Smooth muscle cell of the brain vasculature (primary cell): ENCODE data around the gene BCL2L13.
"Not testable (repeated sequence)": the region's sequence is repeated elsewhere in the genome, so short reads cannot be mapped to it uniquely, and the experiment has no call there.

Experiments
- DNase-seq: peaks from one replicate; pipeline ENCODE4 v3.0.0-alpha.2; 2012; ENCODE audit warnings: low read depth, low spot score

Gene BCL2L13

DNA sequence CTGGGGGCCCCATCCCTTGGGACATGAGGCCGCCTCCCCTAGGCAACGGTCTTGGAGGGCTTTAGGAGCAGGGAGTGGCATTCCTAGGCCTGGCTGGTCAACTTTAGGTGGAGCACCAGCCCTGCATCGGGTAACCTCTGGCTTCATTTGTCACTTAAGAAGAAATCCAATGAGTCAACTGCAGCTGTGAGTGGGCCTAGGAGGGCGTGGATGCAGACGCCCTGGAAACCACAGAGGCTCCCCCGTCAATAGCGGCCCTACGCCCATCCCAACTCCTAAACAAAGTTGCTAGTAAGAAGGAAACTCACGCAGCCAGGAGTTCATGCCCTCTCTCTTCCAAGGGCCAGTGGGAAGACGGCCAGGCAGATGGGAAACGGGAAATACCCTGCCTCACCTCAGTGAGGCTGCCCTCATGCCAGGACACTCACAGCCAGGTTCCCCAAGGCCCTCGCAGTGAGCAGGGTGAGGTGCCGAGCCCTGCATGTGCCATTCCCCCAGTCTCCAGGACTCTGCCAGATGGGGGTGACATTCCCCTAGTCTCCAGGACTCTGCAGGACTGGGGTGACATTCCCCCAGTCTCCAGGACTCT lies 114.9 kb downstream of the BCL2L13 start:
- no peak for DNase-seq

DNA sequence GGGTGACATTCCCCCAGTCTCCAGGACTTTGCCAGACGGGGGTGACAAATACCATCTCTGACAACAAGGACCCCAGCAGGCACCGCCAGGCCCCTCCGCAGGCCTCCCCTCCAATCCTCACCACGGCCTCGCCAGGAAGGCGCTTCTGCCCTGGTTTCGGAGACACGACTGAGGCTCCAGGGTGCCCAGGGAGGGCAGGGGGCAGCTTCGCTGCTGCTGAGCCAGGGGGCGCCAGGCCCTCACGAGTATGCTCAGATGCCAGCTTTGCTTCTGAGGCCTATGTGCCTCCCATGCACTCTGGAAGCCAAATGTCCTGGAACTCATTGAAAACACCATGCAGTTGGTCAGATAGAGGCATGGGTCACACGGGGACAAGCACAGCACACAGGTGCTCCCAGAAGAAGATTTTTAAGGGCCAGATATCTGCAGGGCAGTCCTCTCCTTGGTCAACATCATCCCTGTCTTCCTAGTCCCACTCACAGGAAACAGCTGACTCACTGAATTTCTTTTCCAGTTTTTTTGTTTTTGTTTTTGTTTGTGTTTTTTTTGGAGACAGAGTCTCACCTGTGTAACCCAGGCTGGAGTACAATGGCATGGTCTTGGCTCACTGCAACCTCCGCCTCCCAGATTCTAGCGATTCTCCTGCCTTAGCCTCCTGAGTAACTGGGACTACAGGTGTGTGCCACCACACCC lies 115.8 kb downstream of the BCL2L13 start:
- no peak for DNase-seq

DNA sequence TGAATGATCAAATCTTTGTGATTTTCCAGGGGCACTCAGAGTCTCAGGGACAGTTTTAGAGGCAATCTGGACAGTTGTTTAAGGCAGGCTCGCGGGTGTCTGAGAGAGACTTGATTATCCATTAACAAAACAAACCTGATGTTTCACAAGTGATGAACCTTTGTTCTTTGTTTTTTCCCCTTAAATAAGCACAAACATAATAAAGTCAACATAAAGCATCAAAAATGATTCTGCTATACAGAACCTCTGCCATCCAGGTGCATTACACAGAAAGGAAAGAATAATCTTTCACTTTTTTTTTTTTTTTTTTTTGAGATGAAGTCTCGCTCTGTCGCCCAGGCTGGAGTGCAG lies 122.6 kb downstream of the BCL2L13 start:
- no peak for DNase-seq

- DNase-seq, result not testable (repeated sequence)
These were observed 124.9 kb downstream of the BCL2L13 start for GRCh38 chr22:17763442-17763841.

DNA sequence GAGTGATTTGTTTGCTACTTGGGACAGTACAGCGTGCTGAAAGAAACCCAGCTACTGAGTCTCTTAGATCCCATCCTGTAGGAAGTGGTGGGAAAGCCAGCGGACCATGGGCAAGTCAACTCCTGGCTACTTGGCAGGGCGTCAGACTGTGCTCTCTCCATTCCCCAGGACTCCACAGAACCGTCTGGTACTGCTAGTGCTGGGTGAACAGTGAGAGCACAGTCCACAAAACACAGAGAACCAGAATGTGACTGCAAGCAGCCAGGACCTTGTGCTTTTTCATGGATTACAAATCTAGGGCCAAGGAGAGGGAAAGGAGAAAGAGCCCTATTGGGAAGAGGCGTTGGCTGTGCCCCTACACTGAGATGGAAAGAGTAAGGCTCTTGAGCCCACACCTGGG lies 125.5 kb downstream of the BCL2L13 start:
- DNase-seq, result no peak

- not testable (repeated sequence) for DNase-seq
These were observed 126.3 kb downstream of the BCL2L13 start for GRCh38 chr22:17764852-17765251.

GRCh38 chr22:17767233-17768065 lies 128.9 kb downstream of the BCL2L13 start:
- DNase-seq, result no peak

DNA sequence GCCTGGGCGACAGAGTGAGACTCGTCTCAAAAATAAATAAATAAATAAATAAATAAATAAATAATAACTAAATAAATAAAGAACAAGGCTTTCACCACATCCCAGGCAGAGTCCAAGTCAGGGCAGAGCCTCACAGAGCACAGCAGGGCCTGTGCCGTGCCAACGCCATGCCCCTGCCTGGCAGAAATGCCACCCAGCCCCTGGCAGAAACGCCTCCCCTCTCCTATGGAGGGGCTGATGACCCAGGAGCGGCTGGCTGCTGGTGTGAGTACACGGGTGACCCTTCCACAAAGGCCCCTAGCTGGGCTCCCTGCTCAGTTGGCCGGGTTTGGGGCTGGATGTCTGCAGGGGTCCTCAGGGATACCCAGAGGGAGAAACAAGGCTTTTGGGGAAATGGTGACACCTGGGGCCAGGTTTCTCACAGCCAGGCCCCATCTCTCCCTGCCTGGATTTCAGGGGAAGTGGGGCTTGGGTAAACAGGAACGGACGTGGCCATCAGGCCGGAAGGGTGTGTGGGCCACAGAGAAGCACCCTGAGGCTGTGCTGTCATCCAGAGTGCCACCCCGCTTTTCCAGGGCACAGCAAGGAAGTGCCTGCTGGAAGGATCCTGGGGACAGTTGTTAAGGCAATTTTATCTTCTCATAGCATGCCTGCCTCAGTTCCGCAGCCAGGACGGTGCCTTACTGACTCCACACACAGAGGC lies 130.6 kb downstream of the BCL2L13 start:
- no peak for DNase-seq

DNA sequence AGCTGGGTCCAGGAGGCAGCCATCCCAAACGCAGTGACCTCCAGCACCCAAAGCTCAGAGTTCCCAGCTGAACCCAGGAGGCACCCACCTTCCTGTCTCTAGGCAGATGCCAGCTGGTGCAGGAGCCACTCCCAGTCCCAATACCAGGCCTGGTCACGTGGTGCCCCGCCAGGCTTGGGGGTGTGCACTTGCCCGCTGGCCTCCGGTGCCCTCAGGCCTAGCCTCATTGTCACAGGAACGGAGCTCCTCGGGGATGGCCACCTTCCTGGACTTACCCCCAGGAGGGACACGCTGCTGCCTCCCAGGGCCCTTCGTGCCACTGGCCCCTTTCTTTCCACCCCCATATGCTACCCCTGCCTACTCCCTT lies 131.1 kb downstream of the BCL2L13 start:
- no peak for DNase-seq

- no peak for DNase-seq
These were observed 131.9 kb downstream of the BCL2L13 start for GRCh38 chr22:17770180-17771077.

- no peak for DNase-seq
These were observed 133.8 kb downstream of the BCL2L13 start for GRCh38 chr22:17772249-17772957.

DNA sequence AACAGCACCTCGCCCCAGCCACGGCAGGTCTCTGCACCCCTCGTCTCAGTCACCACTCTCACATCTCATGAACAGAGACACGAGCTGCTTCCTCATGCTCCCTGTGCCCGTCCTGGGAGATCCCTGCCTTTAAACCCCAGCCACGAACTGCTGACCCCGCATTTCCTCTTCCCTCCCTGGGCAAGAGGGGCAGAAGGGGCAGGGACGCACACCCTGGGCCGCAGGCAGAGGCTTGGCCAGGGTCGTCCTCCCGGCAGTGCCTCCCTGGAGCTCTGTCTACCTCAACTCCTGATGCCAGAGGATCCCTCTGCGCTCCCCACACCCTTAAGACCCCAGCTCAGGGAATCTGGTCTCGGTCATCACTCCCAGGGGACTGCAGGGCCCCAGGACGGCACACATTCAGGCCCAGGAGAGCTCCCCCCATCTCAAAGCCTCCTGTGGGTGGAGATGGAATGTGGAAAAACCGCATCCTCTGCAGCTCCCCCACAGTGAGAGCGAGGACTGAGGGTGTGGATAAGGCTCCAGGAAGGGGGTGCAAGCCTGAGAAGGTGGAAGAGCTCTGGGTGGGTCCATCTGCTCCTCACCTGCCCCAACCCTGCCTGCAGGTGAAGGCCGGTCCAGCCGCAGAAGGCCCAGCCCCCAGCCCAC lies 134.5 kb downstream of the BCL2L13 start:
- no peak for DNase-seq

DNA sequence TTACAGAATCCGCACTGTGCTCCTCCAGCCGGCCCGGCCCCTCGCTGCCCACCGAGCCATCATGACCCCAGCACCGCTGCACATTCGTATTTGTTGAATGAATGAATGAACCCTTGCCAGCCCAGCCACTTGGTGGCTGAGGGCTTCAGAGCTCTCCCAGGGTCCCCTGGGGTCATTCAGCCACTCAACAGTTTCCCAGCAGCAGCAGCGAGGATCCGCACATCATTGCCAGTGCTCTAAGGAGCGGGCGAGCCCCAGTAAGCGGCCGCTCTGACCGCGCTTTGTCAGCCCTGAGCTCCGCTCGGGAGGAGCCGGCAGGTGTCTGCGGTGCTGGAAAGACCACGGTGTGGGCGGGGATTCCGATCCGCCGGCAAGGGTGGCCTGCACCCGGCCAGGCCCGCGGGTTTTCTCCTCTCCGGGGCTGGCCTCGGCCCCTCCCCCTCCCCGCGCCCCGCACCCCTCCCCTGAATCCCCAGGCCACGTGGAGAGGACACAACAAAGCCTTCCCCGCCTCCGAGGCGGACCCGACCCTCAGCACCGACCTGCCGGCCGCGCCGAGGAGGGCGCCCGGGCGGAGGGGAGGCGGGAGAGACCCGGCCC lies 135.1 kb downstream of the BCL2L13 start:
- no peak for DNase-seq

- no peak for DNase-seq
These were observed 135.8 kb downstream of the BCL2L13 start, which contains the start of gene BID for GRCh38 chr22:17774206-17774925. TSS of gene BID (minus strand) at chr22:17774469. CDS start at chr22:17750116, 24,353 bp downstream.

- no peak for DNase-seq
These were observed 136.5 kb downstream of the BCL2L13 start for GRCh38 chr22:17774926-17775685.

GRCh38 chr22:17775781-17776465 lies 137.4 kb downstream of the BCL2L13 start:
- no peak for DNase-seq

DNA sequence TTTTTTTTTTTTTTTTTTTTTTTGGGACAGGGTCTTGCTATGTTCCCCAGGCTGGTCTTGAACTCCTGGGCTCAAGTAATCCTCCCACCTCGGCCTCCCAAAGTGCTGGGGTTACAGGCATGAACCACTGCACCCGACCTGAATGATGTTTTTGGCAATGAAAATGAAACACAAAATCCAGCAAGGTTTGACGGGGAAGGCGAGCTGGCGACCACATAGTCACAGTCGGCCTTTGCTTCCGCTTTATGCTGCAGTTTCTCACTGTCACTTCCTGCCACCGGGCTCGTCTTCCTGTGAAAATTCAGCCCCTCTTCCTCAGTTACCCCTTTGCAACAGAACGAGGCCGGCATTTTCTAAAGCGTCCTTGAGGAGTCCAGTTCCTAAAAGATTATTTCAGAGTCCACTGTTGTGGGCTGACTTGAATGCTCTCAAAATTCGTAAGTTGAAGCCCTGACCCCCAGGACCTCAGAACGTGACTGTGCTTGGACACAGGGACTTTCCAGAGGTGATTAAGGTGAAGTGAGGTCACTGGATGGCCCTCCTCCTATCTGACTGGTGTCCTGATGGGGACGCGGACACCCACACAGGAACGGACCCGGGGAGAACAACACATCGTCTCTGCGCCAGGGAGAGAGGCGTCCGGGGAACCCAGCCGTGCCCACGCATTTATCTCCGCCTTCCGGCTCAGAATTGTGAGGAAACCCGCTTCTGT lies 138.6 kb downstream of the BCL2L13 start:
- DNase-seq, result no peak
